DND-41 (cell line): Measurements from ENCODE around the gene NUAK1.

Experiments
- ATAC-seq: fragments of 200-7000 bp; cut with Tn5 transposase; 3 replicates; pipeline ENCODE4 v1.9.1; 2021; ENCODE audit warnings: low read depth; ENCODE audit not compliant: insufficient read depth
- DNase-seq: peaks from one replicate; pipeline ENCODE4 v3.0.0-alpha.2; 2020
- H2AFZ ChIP-seq: 2 replicates; pipeline ENCODE4 v1.6.0; 2012; ENCODE audit warnings: low read depth, low read length
- H3K27ac ChIP-seq: 2 replicates; pipeline ENCODE4 v1.5.1; 2012; ENCODE audit warnings: low read length, inconsistent platforms
- H3K27me3 ChIP-seq: fragments of 200-600 bp; sonication (generic); 2 replicates; pipeline ENCODE4 v1.6.0; 2012; ENCODE audit warnings: low read length, mild to moderate bottlenecking, inconsistent platforms; ENCODE audit not compliant: insufficient read depth, poor library complexity
- H3K36me3 ChIP-seq: 2 replicates; pipeline ENCODE4 v1.5.1; 2012; ENCODE audit warnings: low read length, inconsistent platforms; ENCODE audit not compliant: insufficient read depth
- H3K4me1 ChIP-seq: 2 replicates; pipeline ENCODE4 v1.5.1; 2012; ENCODE audit warnings: mild to moderate bottlenecking, low read length; ENCODE audit not compliant: insufficient read depth
- H3K4me2 ChIP-seq: 2 replicates; pipeline ENCODE4 v1.6.0; 2012; ENCODE audit warnings: mild to moderate bottlenecking, moderate library complexity, low read length, inconsistent platforms; ENCODE audit not compliant: insufficient read depth
- H3K4me3 ChIP-seq, 2 experiments: fragments of 200-600 bp in 1 of 2; shearing (Covaris generic) in 1 of 2; 2 replicates each; pipeline ENCODE4 v1.5.1; 2012 to 2016; ENCODE audit warnings: inconsistent platforms in 2 of 2, low read length in 2 of 2, mild to moderate bottlenecking in 2 of 2, low read depth in 1 of 2, moderate library complexity in 1 of 2
- H3K79me2 ChIP-seq: 2 replicates; pipeline ENCODE4 v1.6.0; 2012; ENCODE audit warnings: low read length, inconsistent platforms; ENCODE audit not compliant: insufficient read depth
- H3K9ac ChIP-seq: 2 replicates; pipeline ENCODE4 v1.6.0; 2012; ENCODE audit warnings: low read depth, mild to moderate bottlenecking, inconsistent platforms, low read length, moderate library complexity
- H3K9me3 ChIP-seq: 2 replicates; pipeline ENCODE4 v1.5.1; 2012; ENCODE audit warnings: low read length, moderate library complexity, mild to moderate bottlenecking, inconsistent platforms; ENCODE audit not compliant: insufficient read depth, severe bottlenecking
- H4K20me1 ChIP-seq: 2 replicates; pipeline ENCODE4 v1.6.0; 2012; ENCODE audit warnings: low read length; ENCODE audit not compliant: insufficient read depth
- CTCF ChIP-seq: IDR thresholded peaks from 2 replicates; pipeline ENCODE4 v1.5.1; 2012; ENCODE audit warnings: borderline replicate concordance, low read length, moderate library complexity, mild to moderate bottlenecking; ENCODE audit not compliant: poor library complexity, severe bottlenecking; ENCODE audit errors: extremely low read depth
- EZH2 ChIP-seq: IDR thresholded peaks from 3 replicates; pipeline ENCODE4 v1.6.1; 2012; ENCODE audit warnings: borderline replicate concordance, low read depth, mild to moderate bottlenecking, moderate library complexity, low read length, inconsistent platforms; ENCODE audit not compliant: severe bottlenecking

The NUAK1 gene

GRCh38 chr12:106128585-106129328, 10.0 kb downstream of the NUAK1 start:
- ATAC-seq: no peak
- no peak for TF ChIP-seq CTCF
- TF ChIP-seq EZH2: no peak
- no peaks in the 10 kb centered on the region for H4K20me1 ChIP-seq
- H3K79me2 ChIP-seq: no peaks in the 10 kb centered on the region
- no peak for DNase-seq
- peaks cover 17% of the 10 kb centered on the region for H3K27me3 ChIP-seq
- H3K9ac ChIP-seq: no peak overlapping the region
- no peak overlapping the region for H2AFZ ChIP-seq
- no peak overlapping the region for H3K27ac ChIP-seq
- no peaks in the 10 kb centered on the region for H3K4me1 ChIP-seq
- no peak overlapping the region for H3K4me3 ChIP-seq
- H3K9me3 ChIP-seq: no peaks in the 10 kb centered on the region
- H3K36me3 ChIP-seq: no peaks in the 10 kb centered on the region
- H3K4me2 ChIP-seq: no peak overlapping the region

- peaks cover 20% of the 10 kb centered on the region for H3K27me3 ChIP-seq
- H3K4me2 ChIP-seq: no peak overlapping the region
- H3K9me3 ChIP-seq: no peaks in the 10 kb centered on the region
- H3K4me3 ChIP-seq: no peak overlapping the region
- no peaks in the 10 kb centered on the region for H3K79me2 ChIP-seq
- no peak for TF ChIP-seq EZH2
- TF ChIP-seq CTCF: no peak
- H3K4me1 ChIP-seq: no peaks in the 10 kb centered on the region
- no peaks in the 10 kb centered on the region for H4K20me1 ChIP-seq
- no peak overlapping the region for H2AFZ ChIP-seq
- ATAC-seq (no peak), DNase-seq (no peak)
- H3K36me3 ChIP-seq: no peaks in the 10 kb centered on the region
- H3K9ac ChIP-seq: no peak overlapping the region
- no peak overlapping the region for H3K27ac ChIP-seq
These were observed 11.2 kb downstream of the NUAK1 start for GRCh38 chr12:106127338-106128126.

GRCh38 chr12:106126441-106127337, 12.1 kb downstream of the NUAK1 start:
- Histone ChIP-seq H3K4me3 (no peak overlapping the region), H3K27ac (no peak overlapping the region), H3K79me2 (no peaks in the 10 kb centered on the region), H3K9ac (no peak overlapping the region), H3K4me2 (no peak overlapping the region), H3K4me1 (no peaks in the 10 kb centered on the region), H3K36me3 (no peaks in the 10 kb centered on the region), H3K27me3 (peaks cover 20% of the 10 kb centered on the region), H4K20me1 (no peaks in the 10 kb centered on the region), H2AFZ (no peak overlapping the region), H3K9me3 (no peaks in the 10 kb centered on the region)
- DNase-seq (no peak), ATAC-seq (no peak)
- no peak for TF ChIP-seq EZH2
- no peak for TF ChIP-seq CTCF
